Measurements from ENCODE around the gene SURF1. TPM values are rescaled to one million over a fixed set of nuclear protein-coding genes. Genes with fewer than 3 reads are reported as not detected.

The SURF1 gene
- total and polyA plus RNA-seq, 9 of the 15 experiments (the other 6 are each of a cell fraction or from before 2014, with no cell fraction given): 16.1 to 31.3 (median 20.9) TPM

DNA sequence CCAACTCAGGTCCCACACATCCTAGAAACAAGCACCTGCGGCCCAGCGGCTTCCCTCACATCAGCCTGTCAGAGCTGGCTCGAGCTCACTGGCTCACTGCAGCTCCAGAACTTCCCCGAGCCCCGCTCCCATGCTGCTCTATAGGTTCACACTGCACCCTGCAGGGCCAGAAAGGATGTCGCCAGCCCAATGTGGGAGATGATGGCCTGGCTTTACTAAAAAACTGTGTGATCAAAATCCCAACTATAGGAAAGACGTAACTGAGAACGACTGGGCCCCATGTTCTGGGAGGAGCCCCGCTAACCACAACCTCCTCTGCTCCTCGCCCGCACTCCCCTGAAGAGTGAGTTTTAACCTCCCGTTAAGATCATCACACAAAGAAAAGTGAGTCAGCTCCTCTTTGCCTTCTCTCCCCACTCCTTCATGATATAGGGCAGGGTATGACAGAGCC is 15.0 kb upstream of the SURF1 start (continued):
- 0 out of 2 replicates have a peak, but pooled peaks have one; percentile 39 for TF ChIP-seq ZBTB1 (CRISPR knock-in tag; IDR thresholded peaks at IDR 0.05; ENCODE audit: borderline replicate concordance, low read depth)
- peak; percentile 54; the same call in 1 of the 2 replicates for TF ChIP-seq RBFOX2 (IDR thresholded peaks at IDR 0.05; ENCODE audit: low read depth, low read length)
- TF ChIP-seq CBFB (CRISPR knock-in tag; IDR thresholded peaks at IDR 0.05): no peak

DNA sequence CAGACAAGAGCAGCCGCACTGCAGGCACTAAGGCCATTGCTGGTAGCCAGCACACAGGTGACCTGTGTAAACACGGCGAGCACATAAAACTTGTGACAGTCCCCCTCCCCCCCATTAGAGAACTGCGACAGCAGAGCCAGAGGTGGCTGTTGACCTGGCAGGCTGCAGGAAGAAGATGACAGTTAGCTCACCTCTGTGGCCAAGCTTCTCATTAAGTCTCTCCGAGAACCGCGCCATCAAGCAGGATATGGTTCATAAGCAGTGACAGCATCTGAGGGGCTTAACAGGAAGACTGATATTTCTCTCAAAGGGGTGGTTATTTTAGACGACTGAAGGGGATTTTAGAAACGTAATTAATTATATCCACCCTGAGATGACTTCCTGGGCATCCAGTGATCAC is 14.4 kb upstream of the SURF1 start:
- H3K27ac ChIP-seq (ENCODE audit: extremely low read depth, low read depth, low read length): no peak overlapping the region; the same call in 2 of the 3 replicates
- ATAC-seq (no peak), DNase-seq (ENCODE audit: extremely low read depth in 1 of 4, low spot score in 3 of 4) (no peak), FAIRE-seq (no peak)
- ChIA-PET POLR2A (interaction anchor here (0.6 to 8.5 kb wide), 6 partner anchors 6 to 212 kb away, joined by 3 to 109 read pairs (median 10); partner anchors contain the start of genes MED22, RPL7A, SURF1 and SURF2), CTCF (ENCODE audit: low intra/inter-chr PET ratio) (no interaction called here)
- peaks cover 74% of the 10 kb centered on the region for H4K20me1 ChIP-seq (replicated peaks; ENCODE audit: control insufficient read depth, insufficient read depth, low read length)
- BruUV-seq (replicated peaks): no TSS peak
- H3K4me1 ChIP-seq (replicated peaks in 1 of 2; ENCODE audit: control insufficient read depth in 2 of 2, insufficient read depth in 2 of 2, low read length in 2 of 2): peaks cover 33 to 36% of the 10 kb centered on the region in 2 experiments; a peak in 4 of 5 replicates
- H3K9me3 ChIP-seq (replicated peaks; ENCODE audit: control insufficient read depth, insufficient read depth, low read depth, low read length): no peaks in the 10 kb centered on the region
- H3K4me2 ChIP-seq (ENCODE audit: insufficient read depth, low read length): no peak overlapping the region
- in situ Hi-C loops (cut with MboI): no loop called here
- no peak overlapping the region for H2AFZ ChIP-seq (ENCODE audit: low read depth, low read length)
- H3K9ac ChIP-seq (ENCODE audit: insufficient read depth in 1 of 2, low read depth in 2 of 2, low read length in 2 of 2): peak overlapping the region in 1 of 2 experiments; percentile 74; a peak in 2 of 4 replicates
- H3K79me2 ChIP-seq (ENCODE audit: control insufficient read depth, insufficient read depth, low read length): peaks cover 95% of the 10 kb centered on the region
- H3K9me1 ChIP-seq (ENCODE audit: control insufficient read depth, insufficient read depth, low read length): peaks cover 34% of the 10 kb centered on the region
- no peaks in the 10 kb centered on the region for H3K27me3 ChIP-seq (ENCODE audit: control insufficient read depth in 2 of 2, insufficient read depth in 2 of 2, low read length in 2 of 2)
- H3K4me3 ChIP-seq: no peak overlapping the region
- H3K36me3 ChIP-seq (ENCODE audit: control insufficient read depth, insufficient read depth, low read length): peaks cover 84% of the 10 kb centered on the region
- 78% methylated on average over 9 of the region's 9 CpGs for WGBS (ENCODE audit: insufficient coverage, low coverage, missing lambda C conversion rate)
- intact Hi-C loops (cut with micrococcal nuclease): no loop called here
- TF ChIP-seq BRD4 (IDR thresholded peaks at IDR 0.05) (no peak), ELF1 (tag; IDR thresholded peaks at IDR 0.05) (no peak), PHF8 (IDR thresholded peaks at IDR 0.05; ENCODE audit: borderline replicate concordance, low read length) (no peak), CREBBP (IDR thresholded peaks at IDR 0.05; ENCODE audit: low read depth, low read length) (no peak), ZNF589 (CRISPR knock-in tag; IDR thresholded peaks at IDR 0.05; ENCODE audit: low read depth) (no peak), TEAD2 (tag; IDR thresholded peaks at IDR 0.05) (no peak), POU5F1 (IDR thresholded peaks at IDR 0.05; ENCODE audit: borderline replicate concordance, low read depth, low read length, partially characterized antibody) (no peak), ZKSCAN3 (CRISPR knock-in tag; IDR thresholded peaks at IDR 0.05) (no peak), E2F3 (CRISPR knock-in tag; IDR thresholded peaks at IDR 0.05) (no peak), TCF7L2 (IDR thresholded peaks at IDR 0.05; ENCODE audit: low read depth, low read length) (no peak)
- TF ChIP-seq, protein P1, sequence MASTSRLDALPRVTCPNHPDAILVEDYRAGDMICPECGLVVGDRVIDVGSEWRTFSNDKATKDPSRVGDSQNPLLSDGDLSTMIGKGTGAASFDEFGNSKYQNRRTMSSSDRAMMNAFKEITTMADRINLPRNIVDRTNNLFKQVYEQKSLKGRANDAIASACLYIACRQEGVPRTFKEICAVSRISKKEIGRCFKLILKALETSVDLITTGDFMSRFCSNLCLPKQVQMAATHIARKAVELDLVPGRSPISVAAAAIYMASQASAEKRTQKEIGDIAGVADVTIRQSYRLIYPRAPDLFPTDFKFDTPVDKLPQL (IDR thresholded peaks at IDR 0.05; ENCODE audit: extremely low read depth, insufficient read length): no peak
- TF ChIP-seq, protein P2, sequence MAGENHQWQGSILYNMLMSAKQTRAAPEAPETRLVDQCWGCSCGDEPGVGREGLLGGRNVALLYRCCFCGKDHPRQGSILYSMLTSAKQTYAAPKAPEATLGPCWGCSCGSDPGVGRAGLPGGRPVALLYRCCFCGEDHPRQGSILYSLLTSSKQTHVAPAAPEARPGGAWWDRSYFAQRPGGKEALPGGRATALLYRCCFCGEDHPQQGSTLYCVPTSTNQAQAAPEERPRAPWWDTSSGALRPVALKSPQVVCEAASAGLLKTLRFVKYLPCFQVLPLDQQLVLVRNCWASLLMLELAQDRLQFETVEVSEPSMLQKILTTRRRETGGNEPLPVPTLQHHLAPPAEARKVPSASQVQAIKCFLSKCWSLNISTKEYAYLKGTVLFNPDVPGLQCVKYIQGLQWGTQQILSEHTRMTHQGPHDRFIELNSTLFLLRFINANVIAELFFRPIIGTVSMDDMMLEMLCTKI (IDR thresholded peaks at IDR 0.05; ENCODE audit: partially characterized antibody): no peak
- TF ChIP-seq, protein P3, sequence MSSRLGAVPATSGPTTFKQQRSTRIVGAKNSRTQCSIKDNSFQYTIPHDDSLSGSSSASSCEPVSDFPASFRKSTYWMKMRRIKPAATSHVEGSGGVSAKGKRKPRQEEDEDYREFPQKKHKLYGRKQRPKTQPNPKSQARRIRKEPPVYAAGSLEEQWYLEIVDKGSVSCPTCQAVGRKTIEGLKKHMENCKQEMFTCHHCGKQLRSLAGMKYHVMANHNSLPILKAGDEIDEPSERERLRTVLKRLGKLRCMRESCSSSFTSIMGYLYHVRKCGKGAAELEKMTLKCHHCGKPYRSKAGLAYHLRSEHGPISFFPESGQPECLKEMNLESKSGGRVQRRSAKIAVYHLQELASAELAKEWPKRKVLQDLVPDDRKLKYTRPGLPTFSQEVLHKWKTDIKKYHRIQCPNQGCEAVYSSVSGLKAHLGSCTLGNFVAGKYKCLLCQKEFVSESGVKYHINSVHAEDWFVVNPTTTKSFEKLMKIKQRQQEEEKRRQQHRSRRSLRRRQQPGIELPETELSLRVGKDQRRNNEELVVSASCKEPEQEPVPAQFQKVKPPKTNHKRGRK (tag; IDR thresholded peaks at IDR 0.05): no peak
- TF ChIP-seq, protein P4, sequence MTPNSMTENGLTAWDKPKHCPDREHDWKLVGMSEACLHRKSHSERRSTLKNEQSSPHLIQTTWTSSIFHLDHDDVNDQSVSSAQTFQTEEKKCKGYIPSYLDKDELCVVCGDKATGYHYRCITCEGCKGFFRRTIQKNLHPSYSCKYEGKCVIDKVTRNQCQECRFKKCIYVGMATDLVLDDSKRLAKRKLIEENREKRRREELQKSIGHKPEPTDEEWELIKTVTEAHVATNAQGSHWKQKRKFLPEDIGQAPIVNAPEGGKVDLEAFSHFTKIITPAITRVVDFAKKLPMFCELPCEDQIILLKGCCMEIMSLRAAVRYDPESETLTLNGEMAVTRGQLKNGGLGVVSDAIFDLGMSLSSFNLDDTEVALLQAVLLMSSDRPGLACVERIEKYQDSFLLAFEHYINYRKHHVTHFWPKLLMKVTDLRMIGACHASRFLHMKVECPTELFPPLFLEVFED (CRISPR knock-in tag; conservative IDR thresholded peaks at IDR 0.05): no peak
